Mucosa of rectum (tissue), 2 donors: ENCODE data around the gene ZNF69.
A peak's percentile ranks its signal among the peaks of the same experiment; 100 is the strongest.
"Not testable (repeated sequence)": the region's sequence is repeated elsewhere in the genome, so short reads cannot be mapped to it uniquely, and the experiment has no call there.

Experiments
- H3K27ac ChIP-seq, 2 donors: one replicate each; pipeline ENCODE4 v1.7.0; 2013; ENCODE audit warnings: inconsistent platforms in 2 of 2, low read depth in 2 of 2, low read length in 2 of 2
- H3K27me3 ChIP-seq, 2 donors: one replicate each; pipeline ENCODE4 v1.7.0; 2013; ENCODE audit warnings: low read length in 2 of 2; ENCODE audit not compliant: control insufficient read depth in 2 of 2, insufficient read depth in 2 of 2
- H3K36me3 ChIP-seq, 2 donors: one replicate each; pipeline ENCODE4 v1.7.0; 2013; ENCODE audit warnings: low read length in 2 of 2; ENCODE audit not compliant: control insufficient read depth in 2 of 2, insufficient read depth in 2 of 2
- H3K4me1 ChIP-seq, 2 donors: one replicate each; pipeline ENCODE4 v1.7.0; 2013; ENCODE audit warnings: low read length in 2 of 2, mild to moderate bottlenecking in 1 of 2; ENCODE audit not compliant: control insufficient read depth in 2 of 2, insufficient read depth in 2 of 2
- H3K4me3 ChIP-seq, 2 donors: one replicate each; pipeline ENCODE4 v1.7.0; 2013; ENCODE audit warnings: low read length in 2 of 2
- H3K9ac ChIP-seq, 2 donors: one replicate each; pipeline ENCODE4 v1.7.0; 2013; ENCODE audit warnings: low read length in 2 of 2, low read depth in 1 of 2, mild to moderate bottlenecking in 1 of 2
- H3K9me3 ChIP-seq, 2 donors: one replicate each; pipeline ENCODE4 v1.7.0; 2013; ENCODE audit warnings: low read length in 2 of 2; ENCODE audit not compliant: control insufficient read depth in 2 of 2
- donor health status: healthy.
- donor health status: Normal muscosa, but diverticular disease.

ZNF69 gene

GRCh38 chr19:11927227-11927626, 39.6 kb downstream of the ZNF69 start:
- peaks cover 0 to 18% of the 10 kb centered on the region in 2 donors for H3K36me3 ChIP-seq
- H3K9ac ChIP-seq: no peak overlapping the region
- no peak overlapping the region for H3K27ac ChIP-seq
- H3K4me1 ChIP-seq: peaks cover 13 to 17% of the 10 kb centered on the region in 2 donors
- H3K9me3 ChIP-seq: peaks cover 2 to 4% of the 10 kb centered on the region in 2 donors
- H3K27me3 ChIP-seq: no peaks in the 10 kb centered on the region
- H3K4me3 ChIP-seq: no peak overlapping the region

- Histone ChIP-seq H3K27ac (no peak overlapping the region), H3K27me3 (no peaks in the 10 kb centered on the region), H3K9ac (no peak overlapping the region), H3K4me3 (no peak overlapping the region), H3K4me1 (peaks cover 0 to 5% of the 10 kb centered on the region in 2 donors), H3K36me3 (peaks cover 0 to 21% of the 10 kb centered on the region in 2 donors), H3K9me3 (peaks cover 5 to 13% of the 10 kb centered on the region in 2 donors)
Measured at GRCh38 chr19:11931051-11931450, 43.5 kb downstream of the ZNF69 start.

- H3K9ac ChIP-seq: no peak overlapping the region
- no peaks in the 10 kb centered on the region for H3K27me3 ChIP-seq
- peaks cover 0 to 4% of the 10 kb centered on the region in 2 donors for H3K4me1 ChIP-seq
- peaks cover 0 to 21% of the 10 kb centered on the region in 2 donors for H3K36me3 ChIP-seq
- H3K9me3 ChIP-seq: peaks cover 5 to 13% of the 10 kb centered on the region in 2 donors
- no peak overlapping the region for H3K4me3 ChIP-seq
- H3K27ac ChIP-seq: no peak overlapping the region
Measured at GRCh38 chr19:11931513-11931912, 43.9 kb downstream of the ZNF69 start.

GRCh38 chr19:11935829-11936228, 48.2 kb downstream of the ZNF69 start:
- not testable (repeated sequence) for H3K9ac ChIP-seq, H3K4me1 ChIP-seq, H3K4me3 ChIP-seq, H3K27me3 ChIP-seq, H3K27ac ChIP-seq
- H3K9me3 ChIP-seq: peaks cover 11 to 12% of the 10 kb centered on the region in 2 donors
- H3K36me3 ChIP-seq: peaks cover 10 to 13% of the 10 kb centered on the region in 2 donors

- Histone ChIP-seq H3K9me3 (peaks cover 26 to 29% of the 10 kb centered on the region in 2 donors), H3K36me3 (peaks cover 11 to 24% of the 10 kb centered on the region in 2 donors)
- H3K9ac ChIP-seq, H3K27me3 ChIP-seq, H3K27ac ChIP-seq, H3K4me1 ChIP-seq, H3K4me3 ChIP-seq: not testable (repeated sequence)
Measured at GRCh38 chr19:11938383-11938782, 50.8 kb downstream of the ZNF69 start.

GRCh38 chr19:11941361-11941887, 53.8 kb downstream of the ZNF69 start:
- Histone ChIP-seq H3K9me3 (peaks cover 49 to 55% of the 10 kb centered on the region in 2 donors), H3K4me3 (peak overlapping the region in 1 of 2 donors; percentile 35), H3K36me3 (peaks cover 38 to 48% of the 10 kb centered on the region in 2 donors)
- H3K27me3 ChIP-seq, H3K9ac ChIP-seq, H3K4me1 ChIP-seq, H3K27ac ChIP-seq: not testable (repeated sequence)

- no peak overlapping the region for H3K27ac ChIP-seq
- H3K9ac ChIP-seq: no peak overlapping the region
- H3K27me3 ChIP-seq: no peaks in the 10 kb centered on the region
- H3K4me3 ChIP-seq: peak overlapping the region; percentile 22 to 35
- H3K9me3 ChIP-seq: peaks cover 56 to 61% of the 10 kb centered on the region in 2 donors
- H3K4me1 ChIP-seq: no peaks in the 10 kb centered on the region
- H3K36me3 ChIP-seq: peaks cover 46 to 52% of the 10 kb centered on the region in 2 donors
Measured at GRCh38 chr19:11942008-11942842, 54.6 kb downstream of the ZNF69 start.

GRCh38 chr19:11942843-11943108, 55.2 kb downstream of the ZNF69 start:
- Histone ChIP-seq H3K9ac (no peak overlapping the region), H3K27me3 (no peaks in the 10 kb centered on the region), H3K36me3 (peaks cover 49 to 55% of the 10 kb centered on the region in 2 donors), H3K9me3 (peaks cover 59 to 65% of the 10 kb centered on the region in 2 donors), H3K4me1 (no peaks in the 10 kb centered on the region), H3K4me3 (peak overlapping the region in 1 of 2 donors; percentile 22), H3K27ac (no peak overlapping the region)

GRCh38 chr19:11944656-11945055, 57.1 kb downstream of the ZNF69 start:
- Histone ChIP-seq H3K36me3 (peaks cover 66 to 69% of the 10 kb centered on the region in 2 donors), H3K9ac (no peak overlapping the region), H3K27ac (no peak overlapping the region), H3K9me3 (peaks cover 76 to 81% of the 10 kb centered on the region in 2 donors), H3K4me3 (no peak overlapping the region), H3K27me3 (no peaks in the 10 kb centered on the region), H3K4me1 (no peaks in the 10 kb centered on the region)

GRCh38 chr19:11948646-11949045, 61.1 kb downstream of the ZNF69 start:
- H3K27me3 ChIP-seq: no peaks in the 10 kb centered on the region
- H3K27ac ChIP-seq: no peak overlapping the region
- peaks cover 56 to 73% of the 10 kb centered on the region in 2 donors for H3K36me3 ChIP-seq
- H3K9ac ChIP-seq: no peak overlapping the region
- no peak overlapping the region for H3K4me3 ChIP-seq
- peaks cover 84 to 90% of the 10 kb centered on the region in 2 donors for H3K9me3 ChIP-seq
- no peaks in the 10 kb centered on the region for H3K4me1 ChIP-seq
